HG02763 (cell line): ENCODE results near the gene LRRC31.

Source experiments
- ATAC-seq: cut with Tn5 transposase; IDR thresholded peaks from one replicate; pipeline ENCODE4 v1.9.1; 2021; ENCODE audit warnings: mild to moderate bottlenecking, moderate library complexity; ENCODE audit not compliant: unreplicated experiment

Gene LRRC31

DNA sequence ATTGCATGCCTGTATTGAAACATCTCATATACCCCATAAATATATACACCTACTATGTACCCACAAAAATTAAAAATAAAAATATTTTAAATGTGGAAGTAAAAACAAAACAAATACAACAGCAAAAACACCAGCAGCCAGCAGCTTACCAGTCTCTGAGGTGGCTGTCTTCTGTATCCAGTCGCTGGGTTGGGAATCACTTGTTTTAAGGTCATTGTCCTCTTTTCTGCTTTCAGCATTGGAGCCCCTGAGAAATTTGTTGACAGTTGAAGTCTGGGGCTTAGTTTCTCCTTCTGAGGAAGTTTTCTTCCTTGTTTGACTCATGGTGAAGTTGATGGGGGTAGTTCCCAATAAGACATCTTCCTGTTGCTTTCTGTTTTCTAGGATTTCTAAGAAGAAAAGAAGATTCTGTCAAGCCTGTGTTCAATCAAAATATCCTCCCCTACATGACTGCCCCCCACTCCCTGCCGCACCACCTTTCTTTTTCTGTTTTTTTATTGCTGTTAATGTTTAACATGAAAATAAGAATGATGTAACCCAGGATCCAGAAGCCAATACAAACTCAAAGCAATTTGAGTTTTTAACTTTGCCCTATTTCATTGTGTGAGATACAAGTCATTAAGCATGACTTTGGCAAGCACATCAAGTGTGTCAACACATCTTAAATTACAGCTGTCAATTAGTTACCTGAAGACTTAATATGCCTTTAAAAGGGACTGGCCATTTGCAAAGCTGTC, at the start of gene LRRC31:
TSS of gene LRRC31 (minus strand) at position 452 of the 737 bp plus-strand sequence. CDS start at position 324, 128 bp downstream.
- ATAC-seq, result no peak

DNA sequence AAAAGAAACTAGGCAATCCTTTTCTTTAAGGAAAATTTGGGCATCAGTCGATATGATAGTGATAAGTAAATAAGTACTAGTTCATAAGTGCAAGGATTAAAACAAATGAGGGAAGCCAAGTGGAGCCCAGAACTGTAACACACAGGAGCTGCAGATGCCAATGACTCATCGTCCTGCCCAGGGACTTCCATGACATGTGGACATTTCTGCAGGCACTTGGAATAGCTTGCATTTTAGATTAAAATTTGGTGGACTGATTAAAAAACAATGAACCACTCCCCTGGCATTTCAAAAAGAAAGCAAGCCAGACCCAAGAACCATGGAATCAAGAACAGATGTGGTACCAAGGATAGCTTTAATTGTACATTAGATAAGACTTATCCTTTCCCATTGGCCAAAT, 44.6 kb upstream of the LRRC31 start:
- no peak for ATAC-seq

DNA sequence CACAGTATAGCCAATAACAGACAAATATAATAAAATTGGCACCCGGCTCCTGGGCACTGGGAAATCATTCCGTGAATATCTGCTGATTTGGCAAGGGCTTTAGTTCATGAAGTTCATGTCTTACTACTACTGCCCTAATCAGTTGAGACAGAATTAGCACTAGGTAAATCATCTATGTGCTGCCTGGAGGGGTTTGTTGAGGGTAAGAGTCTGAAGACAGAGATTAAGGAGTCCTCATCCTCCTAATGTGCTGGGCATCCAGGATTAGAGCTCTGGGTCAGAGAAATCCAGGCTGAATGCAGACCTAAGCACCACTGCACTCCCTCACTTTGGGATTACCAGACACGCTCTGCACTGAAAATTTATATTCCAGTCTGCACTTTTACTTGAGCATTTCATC, 43.6 kb upstream of the LRRC31 start:
- ATAC-seq, result no peak

DNA sequence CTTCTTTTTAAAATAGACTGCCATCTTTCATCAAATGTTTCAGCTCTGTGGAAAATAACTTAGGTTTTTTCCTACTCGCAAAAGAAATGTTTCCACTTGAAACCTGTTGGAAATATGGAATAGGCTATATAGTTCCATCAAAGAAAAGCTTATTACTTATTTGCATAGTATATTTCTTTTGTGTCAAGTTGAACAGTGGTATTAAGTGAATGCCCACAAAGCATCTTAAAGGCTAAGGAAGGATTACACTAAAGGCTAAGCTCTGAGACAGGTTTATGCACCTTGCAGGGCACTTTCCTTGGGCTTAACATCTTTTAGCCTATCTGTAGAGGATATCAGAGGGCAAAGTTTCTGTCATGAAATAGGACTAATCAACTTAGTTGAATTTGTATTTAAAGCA, 41.5 kb upstream of the LRRC31 start, which contains the start of gene SAMD7:
TSS of gene SAMD7 (plus strand) at position 301 of the 400 bp plus-strand sequence. CDS start 7,927 bp downstream, outside the sequence.
- no peak for ATAC-seq

DNA sequence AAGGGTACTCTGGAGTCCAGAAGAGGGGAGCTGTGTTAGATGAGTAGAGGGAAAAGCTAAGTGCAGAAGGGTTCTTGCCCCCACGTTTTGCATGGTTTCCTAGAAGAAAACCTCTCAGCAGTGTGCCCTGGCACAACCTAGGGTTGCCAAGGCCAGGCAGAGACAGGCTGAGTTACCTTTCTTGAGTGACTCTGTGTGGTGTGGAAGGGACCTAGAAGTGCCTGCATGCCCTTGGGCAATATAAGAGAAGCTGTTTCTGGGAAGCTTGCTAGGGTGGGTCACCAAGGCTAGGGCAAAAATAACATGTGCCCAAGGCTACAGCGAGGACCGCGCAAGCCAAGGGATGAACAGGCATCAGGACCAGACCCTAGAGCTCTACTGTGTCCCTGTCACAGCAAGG, 38.2 kb upstream of the LRRC31 start:
- no peak for ATAC-seq

DNA sequence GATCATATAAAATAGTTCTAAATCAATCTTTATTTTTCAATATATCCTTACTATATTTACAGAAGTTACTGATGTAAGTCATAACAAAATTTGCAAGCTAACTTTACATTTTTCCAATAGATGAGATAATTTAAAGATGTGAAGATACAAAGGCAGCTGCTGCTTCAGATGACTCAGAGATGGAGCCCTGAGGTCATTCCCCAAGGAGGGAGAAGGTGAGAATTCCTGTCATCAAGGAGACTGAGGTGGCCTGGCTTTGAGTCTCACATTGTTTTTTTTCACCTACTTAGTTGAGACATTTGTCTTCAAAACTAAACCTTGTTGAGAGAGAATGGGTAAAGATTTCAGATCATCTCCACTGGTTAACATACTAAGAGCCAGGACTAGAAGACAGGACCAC, 37.7 kb upstream of the LRRC31 start:
- no peak for ATAC-seq

DNA sequence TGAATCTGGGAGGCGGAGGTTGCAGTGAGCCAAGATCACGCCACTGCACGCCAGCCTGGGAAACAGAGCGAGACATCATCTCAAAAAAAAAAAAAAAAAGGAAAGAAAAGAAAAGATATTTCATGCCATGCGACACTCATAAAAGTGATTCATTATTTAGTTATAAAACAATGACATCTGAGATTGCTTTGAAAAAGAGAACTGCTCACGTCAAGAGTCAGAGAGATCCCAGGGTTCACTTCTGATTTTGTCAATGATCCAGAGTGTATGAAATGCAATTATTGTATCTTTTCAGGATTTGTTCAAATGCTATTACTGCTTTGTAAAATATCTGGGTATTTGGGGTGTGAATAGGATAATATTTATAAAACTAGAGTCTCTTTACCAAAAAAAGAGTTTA, 35.7 kb upstream of the LRRC31 start:
- no peak for ATAC-seq

DNA sequence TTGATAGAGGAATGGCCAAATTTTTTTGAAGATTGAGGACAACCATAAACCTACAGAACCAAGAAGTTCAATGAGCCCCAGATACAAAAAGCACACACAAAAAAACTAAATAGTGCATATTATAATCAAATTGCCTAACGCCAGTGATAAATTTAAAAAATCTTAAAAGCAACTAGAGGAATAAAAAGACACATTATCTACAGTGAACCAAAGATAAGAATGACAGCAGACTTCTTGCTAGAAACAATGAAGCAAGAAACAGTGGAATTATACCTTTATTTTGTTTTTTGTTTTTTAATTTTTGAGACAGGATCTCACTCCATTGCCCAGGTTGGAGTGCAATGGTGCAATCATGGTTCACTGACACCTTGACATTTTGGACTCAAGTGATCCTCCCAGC, 31.7 kb upstream of the LRRC31 start:
- ATAC-seq, result no peak

DNA sequence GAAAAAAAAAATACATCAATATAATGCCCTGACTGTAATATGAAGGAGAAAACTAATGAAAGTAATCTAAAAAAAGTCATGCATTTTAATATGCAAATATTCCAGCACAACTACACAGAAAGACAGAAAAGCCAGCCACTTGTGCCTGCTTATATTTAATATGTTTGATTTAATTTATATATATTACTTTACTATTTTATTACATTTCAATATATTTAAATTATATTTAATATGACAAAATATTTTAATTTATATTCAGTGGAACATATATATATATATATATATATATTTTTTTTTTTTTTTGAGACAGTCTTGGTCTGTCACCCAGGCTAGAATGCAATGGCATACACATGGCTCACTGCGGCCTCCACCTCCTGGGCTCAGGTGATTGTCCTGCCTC, 27.5 kb upstream of the LRRC31 start:
- no peak for ATAC-seq

DNA sequence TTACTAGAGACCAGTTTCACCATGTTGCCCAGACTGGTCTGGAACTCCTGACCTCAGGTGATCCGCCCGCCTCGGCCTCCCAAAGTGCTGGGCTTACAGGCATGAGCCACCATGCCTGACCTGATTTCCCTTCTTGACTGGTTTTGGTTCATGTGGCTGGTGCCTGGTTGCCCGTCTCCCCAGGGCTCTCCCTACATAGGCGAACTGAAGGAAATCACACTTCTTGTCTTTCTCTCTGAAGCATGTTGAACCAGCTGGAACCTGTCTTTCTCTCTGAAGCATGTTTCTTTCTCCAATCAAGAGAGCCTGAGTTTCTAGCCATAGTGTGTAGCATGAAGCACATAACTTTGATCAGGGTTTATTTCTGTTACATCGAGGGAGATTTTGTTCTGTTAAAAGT, 25.3 kb upstream of the LRRC31 start:
- ATAC-seq, result no peak

DNA sequence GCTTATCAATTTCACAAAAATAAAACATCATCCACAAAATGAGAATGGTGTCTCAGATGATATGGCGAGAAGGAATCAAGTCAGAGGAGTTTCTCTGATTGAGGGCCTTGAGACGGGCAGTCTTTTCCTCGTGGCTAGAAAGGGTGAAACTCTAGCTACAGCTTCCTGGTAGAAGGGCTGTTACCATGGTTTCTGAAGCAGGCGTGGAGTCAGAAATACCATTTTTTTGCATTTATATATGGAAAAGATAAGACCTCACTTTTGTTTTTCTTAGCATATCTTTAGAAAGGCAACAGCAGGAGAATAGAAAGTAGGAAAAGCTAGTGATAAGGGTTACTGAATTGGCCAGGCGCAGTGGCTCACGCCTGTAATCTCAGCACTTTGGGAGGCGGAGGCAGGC, 24.4 kb upstream of the LRRC31 start:
- ATAC-seq, result no peak

DNA sequence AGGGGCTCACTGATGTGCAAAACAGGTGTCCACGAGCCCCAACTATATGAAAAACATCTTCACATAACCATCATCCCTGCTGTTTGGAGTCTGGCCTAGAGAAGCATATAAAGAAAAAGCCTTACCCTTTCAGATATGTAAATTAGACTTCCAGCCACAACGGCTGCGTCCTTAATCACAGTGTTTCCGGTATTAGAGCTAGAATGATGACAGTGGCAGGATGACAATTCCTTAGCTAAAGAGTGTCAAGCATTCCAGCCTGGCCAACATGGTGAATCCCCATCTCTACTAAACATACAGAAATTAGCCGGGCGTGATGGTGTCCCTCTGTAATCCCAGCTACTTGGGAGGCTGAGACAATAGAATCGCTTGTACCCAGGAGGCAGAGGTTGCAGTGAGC, 22.2 kb upstream of the LRRC31 start:
- no peak for ATAC-seq

DNA sequence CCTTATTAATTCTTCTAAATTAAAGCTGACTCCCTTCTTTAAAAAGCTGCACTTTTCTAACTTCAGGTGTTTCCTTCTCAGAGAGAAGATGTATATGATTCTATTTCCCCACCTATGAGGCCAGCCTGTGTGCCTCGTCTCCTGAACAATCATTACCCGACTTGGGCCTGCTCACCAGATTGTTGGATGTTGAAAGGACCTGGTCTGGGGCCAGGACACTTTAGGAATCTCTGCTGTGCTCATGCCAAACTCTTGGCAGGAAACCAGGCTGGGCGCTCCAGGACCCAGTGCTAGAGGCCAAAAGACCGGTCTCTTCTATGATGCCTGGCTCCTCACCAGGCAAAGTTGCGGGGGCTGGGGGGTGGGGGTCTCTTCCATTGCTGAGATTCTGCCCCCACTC, 16.9 kb upstream of the LRRC31 start:
- ATAC-seq, result no peak

DNA sequence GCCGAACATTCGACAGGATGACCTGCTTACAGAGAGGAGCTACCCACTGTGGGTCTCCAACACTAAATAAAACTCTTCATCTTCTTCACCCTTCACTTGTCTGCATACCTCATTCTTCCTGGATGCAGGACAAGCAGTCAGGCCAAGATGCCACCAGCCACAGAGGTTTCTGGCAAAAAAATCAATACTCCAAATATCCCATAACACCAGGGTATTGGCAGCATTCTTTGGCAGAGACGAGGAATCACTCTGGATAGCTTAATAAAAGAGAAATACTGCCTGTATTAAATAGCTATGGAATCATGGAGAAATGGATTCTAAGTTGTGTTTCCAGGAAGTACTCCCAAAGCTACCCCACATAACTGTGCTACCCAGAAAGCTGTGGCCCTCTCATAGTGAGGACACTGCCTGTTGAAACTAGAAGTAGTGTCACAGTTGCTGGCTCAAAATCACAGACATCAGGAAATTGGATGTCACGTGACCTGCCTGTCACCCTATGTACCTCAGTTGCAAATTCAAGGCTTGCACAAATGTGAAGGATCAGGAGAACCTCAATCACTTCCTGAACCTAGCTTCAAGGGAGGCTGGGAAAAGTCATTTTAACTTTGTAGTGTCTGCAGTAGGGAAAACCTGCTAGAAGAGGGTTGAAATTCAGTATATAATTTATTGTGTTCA, 11.0 kb upstream of the LRRC31 start:
- no peak for ATAC-seq

DNA sequence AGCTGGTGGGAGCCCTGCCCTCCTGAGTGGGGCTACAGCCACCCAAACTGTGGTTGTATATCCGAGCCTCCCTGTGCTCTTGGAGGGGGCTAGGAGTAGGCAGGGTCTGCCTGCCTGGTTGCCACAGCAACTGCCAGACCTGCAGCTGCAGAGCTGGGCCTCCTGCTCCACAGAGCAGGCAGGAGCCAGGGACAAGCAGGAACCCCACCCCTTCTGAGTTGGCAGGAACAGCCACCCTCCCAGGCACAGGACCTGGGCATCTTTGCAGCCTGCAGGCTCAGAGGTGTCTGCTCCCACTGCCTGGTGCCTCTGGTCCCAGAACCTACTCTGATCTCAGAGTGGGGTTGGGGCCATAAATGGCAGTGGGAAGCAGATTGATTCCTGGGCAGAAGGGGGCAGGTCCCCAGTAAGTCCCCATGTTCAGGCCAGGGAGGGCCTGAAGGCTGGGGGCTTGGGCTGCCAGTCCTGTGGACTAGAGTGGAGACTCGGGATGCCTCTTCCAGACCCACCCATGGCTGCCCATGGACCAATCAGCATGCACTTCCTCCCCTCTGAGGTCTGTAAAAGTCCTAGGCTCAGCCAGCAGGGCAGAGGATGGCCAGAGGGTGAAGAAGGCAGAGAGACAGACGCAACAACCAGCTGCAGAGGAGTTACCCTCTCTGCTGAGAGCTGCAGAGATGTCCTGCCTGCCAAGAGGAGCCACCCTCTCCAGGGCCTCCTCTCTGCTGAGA, 10.3 kb upstream of the LRRC31 start:
- ATAC-seq, result no peak

DNA sequence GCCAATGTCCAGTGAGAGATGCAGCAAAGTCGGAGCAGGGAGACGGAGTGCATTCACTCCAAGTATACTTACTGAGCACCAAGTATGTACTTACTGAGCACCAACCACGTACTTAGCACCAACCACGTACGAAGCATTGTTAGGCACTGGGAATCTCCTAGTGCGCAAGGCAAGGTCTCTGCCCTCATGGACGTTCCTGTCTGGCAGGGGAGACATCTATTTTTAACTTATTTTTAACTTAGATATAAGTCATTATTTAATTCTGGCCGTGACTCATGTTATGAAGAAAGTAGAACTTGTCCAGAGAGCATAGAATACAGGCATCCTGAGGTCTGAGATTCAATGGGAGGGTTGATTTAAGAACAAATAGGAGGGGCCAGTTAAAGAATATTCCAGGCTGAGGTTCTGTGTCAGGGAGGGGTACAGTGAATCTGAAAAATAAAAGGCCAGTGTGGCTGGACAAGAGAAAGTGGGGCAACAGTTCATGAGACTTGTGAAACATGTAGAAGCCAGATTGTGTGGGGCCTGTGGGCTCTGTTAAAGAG, 9.3 kb upstream of the LRRC31 start:
- no peak for ATAC-seq

DNA sequence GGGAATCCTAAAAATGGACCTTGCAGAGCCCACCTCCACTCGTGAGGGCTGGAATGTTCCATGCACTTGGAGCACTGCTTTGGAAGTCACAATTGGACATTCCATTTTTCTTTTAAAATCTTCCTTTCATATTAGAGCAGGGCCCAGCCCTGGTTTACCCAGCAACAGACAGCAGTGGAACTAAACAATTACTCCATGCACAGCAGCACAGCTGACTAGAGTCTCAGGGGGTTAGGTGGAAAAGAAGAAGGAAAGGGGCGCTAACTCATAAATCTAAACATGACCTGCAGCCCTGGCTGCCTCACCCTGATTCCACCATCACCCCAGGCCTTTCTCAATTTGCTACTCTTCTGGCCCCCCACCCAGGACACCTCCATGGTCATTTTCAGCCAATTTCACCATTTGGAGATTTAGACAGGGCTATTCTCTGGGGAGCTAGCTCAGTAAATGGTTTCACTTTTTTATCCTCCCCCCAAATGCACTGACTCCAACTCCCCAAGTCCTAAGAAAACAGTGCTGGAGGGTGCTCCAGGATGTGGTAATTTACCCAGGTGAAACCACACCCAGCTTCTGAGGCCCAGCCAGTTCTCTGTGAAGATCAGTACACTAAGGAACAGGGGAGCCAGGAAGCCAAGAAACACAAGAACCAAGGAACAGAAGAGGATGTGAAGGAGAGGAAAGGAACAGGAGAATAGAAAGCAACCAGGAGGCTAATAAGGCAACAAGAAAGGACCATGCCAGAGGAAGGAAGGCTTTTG, 1.6 kb upstream of the LRRC31 start:
- ATAC-seq, result no peak

DNA sequence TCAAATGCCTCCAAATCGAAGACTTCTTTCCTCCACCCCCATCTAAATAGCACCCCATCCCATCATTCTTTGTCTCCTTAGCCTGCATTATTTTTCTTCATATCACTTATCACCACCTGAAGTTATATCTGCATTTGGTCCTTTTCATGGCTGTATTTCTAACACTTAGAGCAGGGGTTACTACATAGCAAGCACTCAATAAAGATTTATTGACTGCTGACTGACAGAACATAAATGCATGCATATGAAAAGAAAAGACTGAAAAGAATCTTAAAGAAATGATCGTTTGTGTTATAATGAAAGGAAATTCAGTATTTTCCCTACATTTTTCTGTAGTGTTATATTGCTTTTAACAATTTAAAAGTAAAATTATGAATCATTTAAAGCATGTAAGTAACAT, 1.4 kb downstream of the LRRC31 start:
- ATAC-seq, result no peak

DNA sequence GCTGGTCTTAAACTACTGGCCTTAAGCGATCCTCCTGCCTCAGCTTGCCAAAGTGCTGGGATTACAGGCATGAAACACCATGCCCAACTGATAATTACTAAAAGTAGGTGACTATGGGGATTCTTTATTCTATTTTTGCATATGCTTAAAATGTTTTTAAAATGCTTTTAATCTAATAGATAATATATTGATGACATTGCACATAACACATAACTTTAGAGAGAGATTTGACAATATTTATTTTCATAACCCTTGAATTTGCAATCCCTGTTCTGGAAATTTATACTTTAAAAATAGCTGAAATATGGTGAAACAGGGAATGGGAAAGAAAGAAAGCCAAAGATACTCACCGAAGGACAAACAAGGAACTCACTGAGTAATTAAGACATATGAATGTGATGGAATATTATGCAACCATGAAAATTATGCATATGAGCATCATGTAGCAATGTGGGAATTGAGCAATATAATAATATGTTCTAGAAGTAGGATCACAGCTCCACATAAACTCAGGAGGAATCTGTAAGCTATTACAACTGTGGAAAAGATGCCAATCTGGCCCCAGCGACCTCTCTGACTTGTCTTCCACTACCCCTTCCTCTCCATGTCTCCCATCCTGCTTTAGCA, 2.0 kb downstream of the LRRC31 start:
- no peak for ATAC-seq

DNA sequence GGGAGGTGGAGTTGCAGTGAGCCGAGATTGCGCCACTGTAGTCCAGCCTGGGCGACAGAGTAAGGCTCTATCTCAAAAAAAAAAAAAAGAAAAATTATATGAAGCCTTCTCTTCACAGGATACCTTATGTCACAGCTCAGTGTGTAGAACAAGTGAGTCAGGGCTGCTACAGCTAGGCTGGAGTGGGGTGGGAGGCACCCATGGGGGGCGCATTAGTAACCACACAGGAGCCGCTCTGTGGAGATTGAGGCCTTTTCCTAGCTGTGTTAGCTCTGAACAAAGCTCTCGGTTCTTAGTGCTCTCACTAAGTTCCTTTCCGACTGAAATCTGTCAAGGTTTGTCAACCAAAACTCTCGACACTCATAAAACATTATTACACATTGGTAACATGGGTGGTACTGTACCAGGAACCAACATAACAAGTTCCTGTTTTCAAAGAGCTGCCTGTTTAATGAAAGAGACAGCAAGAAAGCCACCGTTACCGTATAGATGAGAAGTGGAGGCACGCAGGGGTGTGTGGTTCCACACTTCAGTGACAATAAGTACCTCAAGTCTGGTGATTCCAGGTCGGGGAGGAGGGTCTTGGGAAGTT, 4.5 kb downstream of the LRRC31 start:
- no peak for ATAC-seq
